CD4-positive, alpha-beta T cell treated with Interleukin-1 beta for 1 hour (primary cell): ENCODE data around the gene SRGAP1.

Experiments used
- DNase-seq, 2 donors: peaks; one replicate each; pipeline ENCODE4 v3.0.0-alpha.2; 2020 to 2022

Gene SRGAP1

GRCh38 chr12:63911341-63911740 is 66.8 kb downstream of the SRGAP1 start:
- DNase-seq = no peak

DNA sequence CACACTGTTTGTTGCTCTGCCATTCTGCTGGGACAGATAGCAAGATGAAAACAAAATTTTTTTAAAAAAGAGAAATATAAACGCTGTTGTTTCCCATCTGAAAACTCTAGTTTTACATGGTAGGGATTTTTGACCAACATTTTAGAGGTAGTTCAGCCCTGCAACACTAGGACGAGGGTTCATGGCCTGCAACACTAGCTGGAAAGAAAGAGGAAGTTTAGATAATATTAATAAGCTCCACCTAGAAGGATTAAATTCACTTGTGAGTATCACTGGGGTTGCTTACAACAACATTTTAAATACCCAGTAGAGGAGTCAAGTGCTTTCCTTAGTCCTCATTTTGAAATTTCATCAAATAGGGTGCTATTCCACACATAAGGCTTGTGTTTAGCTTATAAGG is 68.2 kb downstream of the SRGAP1 start:
- DNase-seq = no peak

GRCh38 chr12:63913929-63914328 is 69.4 kb downstream of the SRGAP1 start:
- no peak for DNase-seq

DNA sequence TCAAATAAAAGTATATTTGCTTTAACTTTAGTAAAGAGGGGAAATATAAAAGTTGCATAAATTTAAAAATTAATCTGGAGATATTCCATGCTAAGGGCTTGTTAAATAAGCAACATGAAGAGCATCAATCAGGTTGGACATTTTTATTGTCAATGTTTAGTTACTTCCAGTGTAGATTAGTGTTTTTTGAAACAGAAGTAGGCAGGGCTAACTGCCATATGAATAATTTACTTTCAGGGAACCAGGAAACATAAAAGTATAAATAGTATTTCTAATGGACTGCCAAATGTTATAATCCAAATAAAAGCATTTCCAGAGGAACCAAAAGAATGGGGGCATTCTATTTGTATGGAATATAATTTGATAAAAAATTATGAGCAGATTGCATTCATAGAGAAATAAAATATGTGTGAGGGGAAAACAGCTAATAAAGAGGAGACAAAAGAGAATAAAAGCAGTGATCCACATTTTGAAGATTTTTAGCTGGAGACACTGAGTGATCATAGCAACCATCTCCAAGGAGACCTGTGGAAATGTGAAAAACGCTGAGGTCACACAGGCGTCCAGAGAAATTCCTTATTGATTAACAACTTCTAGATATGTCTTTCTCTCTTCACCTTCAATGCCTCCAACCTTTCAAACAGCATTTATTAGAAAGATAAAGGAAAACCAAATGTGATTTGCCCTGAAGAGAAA is 70.8 kb downstream of the SRGAP1 start:
- DNase-seq = no peak

- DNase-seq = no peak
Measured at GRCh38 chr12:63916561-63917476, 72.3 kb downstream of the SRGAP1 start.

GRCh38 chr12:63917477-63917862 is 73.0 kb downstream of the SRGAP1 start:
- no peak for DNase-seq

- peak; percentile 6 to 17 for DNase-seq
Measured at GRCh38 chr12:63917864-63918799, 73.6 kb downstream of the SRGAP1 start.

- DNase-seq = no peak
Measured at GRCh38 chr12:63918800-63919300, 74.3 kb downstream of the SRGAP1 start.

GRCh38 chr12:63919756-63920155 is 75.3 kb downstream of the SRGAP1 start:
- DNase-seq = no peak

- DNase-seq = no peak
Measured at GRCh38 chr12:63921157-63921556, 76.7 kb downstream of the SRGAP1 start.

DNA sequence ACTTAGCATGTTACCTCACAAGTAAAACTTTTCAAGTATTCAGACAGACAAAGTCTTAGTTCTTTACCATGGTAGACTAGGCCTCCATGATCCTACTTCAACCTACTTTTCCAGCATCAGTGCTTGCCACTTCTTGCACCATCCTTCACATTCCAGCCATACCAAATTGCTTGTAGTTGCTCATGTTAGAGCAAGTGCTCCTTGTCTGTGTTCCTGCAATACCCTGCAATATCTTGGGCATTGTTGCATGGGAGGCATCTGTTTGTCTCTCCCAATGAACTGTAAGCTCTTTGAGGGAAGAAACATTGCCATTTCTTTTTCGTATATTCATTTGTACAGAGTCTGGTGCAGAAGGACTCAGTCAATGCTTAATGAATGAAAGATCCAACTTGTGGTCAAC is 78.0 kb downstream of the SRGAP1 start:
- DNase-seq = no peak

GRCh38 chr12:63924781-63925180 is 80.3 kb downstream of the SRGAP1 start:
- no peak for DNase-seq

GRCh38 chr12:63927511-63927910 is 83.0 kb downstream of the SRGAP1 start:
- DNase-seq = no peak

GRCh38 chr12:63928305-63928704 is 83.8 kb downstream of the SRGAP1 start:
- no peak for DNase-seq

DNA sequence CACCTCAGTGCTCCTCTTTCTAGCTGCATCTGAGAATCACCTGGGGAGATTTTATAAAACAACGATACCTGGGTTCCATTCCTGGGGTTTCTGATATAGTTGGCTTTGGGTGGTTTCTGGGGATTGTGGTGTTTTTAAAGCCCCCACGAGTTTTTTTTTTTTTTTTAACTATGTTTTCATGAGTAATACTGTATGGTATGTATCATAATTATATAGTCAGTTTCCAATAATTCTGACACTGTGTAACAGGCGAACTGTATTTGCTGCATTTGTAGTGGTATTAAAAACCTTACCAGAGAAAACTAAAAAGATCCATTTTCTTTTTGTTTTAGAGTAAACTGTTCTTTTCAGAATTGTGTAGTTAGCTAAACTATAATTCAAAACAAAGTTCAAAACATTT is 84.9 kb downstream of the SRGAP1 start:
- no peak for DNase-seq

DNA sequence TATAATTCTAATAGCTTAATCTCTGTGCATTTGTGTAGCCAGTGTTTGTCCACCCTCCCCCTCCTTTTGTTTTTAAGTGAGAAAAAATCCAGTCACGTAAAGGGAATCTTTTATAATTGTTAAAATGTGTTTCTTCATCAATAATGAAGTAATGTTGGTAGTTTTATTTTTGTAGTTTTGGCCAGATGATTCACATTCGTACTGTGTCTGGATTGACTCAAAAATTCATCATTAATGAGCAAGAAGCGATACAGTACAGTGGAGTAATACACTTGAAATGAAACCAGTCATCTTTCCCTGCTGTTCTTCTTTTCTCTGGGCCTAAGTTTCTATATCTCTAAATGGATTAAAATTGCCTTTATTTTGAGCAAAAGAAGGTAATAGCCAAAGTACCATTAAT is 86.5 kb downstream of the SRGAP1 start:
- DNase-seq = no peak

- no peak for DNase-seq
Measured at GRCh38 chr12:63931703-63932102, 87.2 kb downstream of the SRGAP1 start.

GRCh38 chr12:63934936-63935335 is 90.4 kb downstream of the SRGAP1 start:
- DNase-seq = no peak

DNA sequence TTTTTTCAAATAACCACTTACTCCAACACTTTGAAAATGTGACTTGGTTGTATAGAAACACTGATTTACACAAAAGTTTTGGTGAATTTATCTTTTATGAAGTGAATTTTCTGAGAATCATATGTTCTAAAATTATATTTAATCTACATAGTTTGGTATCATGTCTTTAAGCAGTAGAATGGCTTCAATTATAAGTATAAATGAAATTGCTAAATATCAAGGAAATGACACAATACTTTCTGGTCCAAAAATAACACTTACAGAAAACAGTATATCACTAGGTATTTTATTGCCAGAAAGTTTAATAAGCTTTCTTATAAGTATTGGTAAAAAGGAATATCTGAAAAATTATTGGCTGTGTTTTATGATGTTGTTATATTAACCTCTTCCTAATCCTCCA is 90.9 kb downstream of the SRGAP1 start:
- DNase-seq = no peak

- no peak for DNase-seq
Measured at GRCh38 chr12:63937378-63938316, 93.1 kb downstream of the SRGAP1 start.

DNA sequence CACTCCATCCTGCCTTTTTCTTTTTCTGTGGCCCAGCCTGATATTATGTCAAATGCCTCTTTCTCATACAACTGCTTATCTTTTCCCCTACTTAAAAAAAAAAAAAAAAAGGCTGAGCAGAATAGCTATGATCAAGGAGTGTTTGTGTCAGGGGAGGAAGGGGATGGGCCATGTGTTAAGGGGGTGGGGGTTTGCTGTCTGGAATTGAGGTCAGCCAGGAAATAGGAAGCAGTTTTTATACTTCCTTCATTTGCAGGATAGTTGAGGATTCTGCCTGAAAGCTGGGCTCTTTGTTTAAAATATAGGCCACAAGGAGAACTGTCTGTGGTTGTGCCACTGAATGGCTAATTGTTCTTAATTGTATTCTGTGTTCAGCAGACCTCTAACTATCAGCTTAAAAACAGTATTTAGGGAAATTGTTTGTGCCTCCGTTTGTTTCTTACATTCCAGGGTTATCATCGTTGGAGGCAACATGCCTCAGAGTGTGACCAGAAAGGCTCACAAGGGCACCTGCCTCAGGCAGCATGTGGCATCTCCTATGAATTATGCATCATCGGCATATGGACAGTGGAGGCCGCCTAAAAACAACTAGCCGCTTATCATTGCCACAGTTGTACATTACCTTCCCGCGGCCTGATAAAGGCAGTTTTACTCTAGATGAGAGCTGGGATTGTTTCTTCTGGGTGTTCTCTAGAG is 96.0 kb downstream of the SRGAP1 start:
- no peak for DNase-seq
